HG03469 (cell line): ENCODE data around the gene SOHLH1.

Experiments used
- ATAC-seq: cut with Tn5 transposase; IDR thresholded peaks from one replicate; pipeline ENCODE4 v1.9.1; 2021; ENCODE audit warnings: mild to moderate bottlenecking, moderate library complexity, moderate number of reproducible peaks; ENCODE audit not compliant: unreplicated experiment

Gene SOHLH1

GRCh38 chr9:135662758-135663450 is 36.4 kb downstream of the SOHLH1 start, which contains the start of gene LCN9:
Gene LCN9, plus strand, starts transcription at chr9:135663309. Its CDS starts 13 bp downstream, at chr9:135663322.
- no peak for ATAC-seq

GRCh38 chr9:135661816-135662560 is 37.3 kb downstream of the SOHLH1 start:
- ATAC-seq: no peak

GRCh38 chr9:135660407-135660806 is 38.9 kb downstream of the SOHLH1 start:
- ATAC-seq: no peak

GRCh38 chr9:135659252-135659651 is 40.0 kb downstream of the SOHLH1 start:
- ATAC-seq: no peak

GRCh38 chr9:135657416-135657815 is 41.9 kb downstream of the SOHLH1 start:
- ATAC-seq: no peak

- ATAC-seq: no peak
Measured at GRCh38 chr9:135655317-135655716, 44.0 kb downstream of the SOHLH1 start.

GRCh38 chr9:135650408-135650807 is 48.9 kb downstream of the SOHLH1 start:
- ATAC-seq: no peak

- ATAC-seq: no peak
Measured at GRCh38 chr9:135649508-135649907, 49.8 kb downstream of the SOHLH1 start.

- no peak for ATAC-seq
Measured at GRCh38 chr9:135648494-135649410, 50.5 kb downstream of the SOHLH1 start.

GRCh38 chr9:135647884-135648283 is 51.4 kb downstream of the SOHLH1 start:
- ATAC-seq: no peak

GRCh38 chr9:135644631-135645218 is 54.6 kb downstream of the SOHLH1 start:
- ATAC-seq: no peak
